NCI-H1436 (cell line): Measurements from ENCODE around the gene MYL7.
"Not testable (repeated sequence)": the region's sequence is repeated elsewhere in the genome, so short reads cannot be mapped to it uniquely, and the experiment has no call there.

Experiments
- DNase-seq: peaks from one replicate; lab custom pipeline; 2025; lab: John Stamatoyannopoulos, UW

MYL7 gene

GRCh38 chr7:44131173-44132029 is 9.7 kb downstream of the MYL7 start:
- no peak for DNase-seq

- no peak for DNase-seq
Observed at GRCh38 chr7:44128721-44129582, 12.2 kb downstream of the MYL7 start.

GRCh38 chr7:44127161-44127560 is 14.0 kb downstream of the MYL7 start:
- DNase-seq: no peak

GRCh38 chr7:44126574-44126973 is 14.6 kb downstream of the MYL7 start:
- DNase-seq: not testable (repeated sequence)

GRCh38 chr7:44124822-44125202 is 16.3 kb downstream of the MYL7 start:
- no peak for DNase-seq

DNA sequence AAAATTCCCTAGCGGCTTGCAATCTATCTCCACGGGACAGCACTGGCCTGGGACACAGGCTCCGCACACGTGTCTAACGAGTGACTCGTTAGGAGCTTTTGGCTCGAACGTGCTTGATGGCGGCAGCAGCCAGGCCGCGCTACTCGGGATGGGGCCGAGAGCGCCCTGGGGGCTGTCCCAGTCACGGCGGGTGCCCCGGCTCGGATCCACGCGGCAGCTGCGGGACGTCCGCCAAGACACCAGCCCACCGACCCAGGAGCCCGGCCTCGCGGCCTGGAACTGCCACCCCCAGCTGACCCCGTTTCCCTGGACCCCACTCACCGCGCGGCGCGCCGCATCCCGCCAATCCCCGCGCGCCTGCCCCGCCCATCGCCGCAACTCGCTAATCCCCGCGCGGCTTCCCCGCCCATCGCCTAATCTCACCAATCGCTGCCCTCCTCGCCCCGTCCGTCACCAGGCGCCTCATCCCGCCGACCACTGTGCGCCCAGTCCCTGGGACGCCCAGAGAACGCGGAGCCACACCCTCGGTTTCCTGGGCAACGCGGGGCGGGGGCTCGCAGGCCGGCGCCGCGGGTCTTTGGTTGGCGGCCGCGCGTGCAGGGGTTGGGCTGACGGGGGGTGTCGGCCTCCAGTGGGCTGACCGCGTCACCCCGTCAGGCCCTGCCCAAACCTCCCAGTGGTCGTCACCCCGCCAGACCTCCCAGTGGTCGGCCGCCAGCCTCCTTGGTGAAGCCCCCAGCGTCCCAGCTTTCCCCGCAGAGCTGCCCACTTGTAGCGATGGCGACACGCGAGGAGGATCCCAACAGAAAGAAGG is 17.7 kb downstream of the MYL7 start, which contains the start of gene POLD2:
Gene POLD2, minus strand, starts transcription at position 359 of the 814 bp plus-strand sequence. CDS start 1,495 bp downstream, outside the sequence.
- DNase-seq: peak; percentile 96

GRCh38 chr7:44122529-44122928 is 18.6 kb downstream of the MYL7 start:
- DNase-seq: no peak

DNA sequence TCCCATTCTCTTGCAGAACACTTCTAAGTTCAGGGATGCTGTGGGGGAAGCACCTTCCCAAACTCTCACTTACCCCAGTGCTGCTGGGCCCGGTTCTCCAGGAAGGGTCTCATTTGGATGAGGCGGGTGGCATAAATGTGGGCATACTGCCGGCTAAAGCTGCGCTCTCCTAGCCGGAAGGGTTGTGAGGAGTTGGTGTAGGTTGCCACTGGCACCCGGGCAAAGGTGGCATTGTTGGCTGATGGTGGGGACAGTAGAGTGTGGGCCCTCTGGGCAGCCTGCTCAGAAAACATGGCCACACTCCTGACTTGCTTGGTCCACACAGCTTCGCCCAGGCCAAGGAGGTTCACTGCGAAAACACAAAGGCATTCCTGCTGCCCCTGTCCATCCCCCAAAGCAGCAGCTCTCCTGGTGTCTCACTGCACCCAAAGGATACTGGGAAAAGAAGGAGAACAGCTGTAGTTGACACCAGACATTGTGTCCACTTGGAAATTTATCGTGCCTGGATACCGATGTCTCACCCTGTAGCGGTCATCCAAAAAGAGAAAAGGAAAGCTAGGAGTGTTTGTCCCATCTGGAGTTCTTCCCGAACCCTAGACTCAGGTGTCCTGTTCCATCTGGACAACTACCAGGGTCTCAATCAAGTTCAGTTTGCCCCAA is 19.2 kb downstream of the MYL7 start:
- no peak for DNase-seq

DNA sequence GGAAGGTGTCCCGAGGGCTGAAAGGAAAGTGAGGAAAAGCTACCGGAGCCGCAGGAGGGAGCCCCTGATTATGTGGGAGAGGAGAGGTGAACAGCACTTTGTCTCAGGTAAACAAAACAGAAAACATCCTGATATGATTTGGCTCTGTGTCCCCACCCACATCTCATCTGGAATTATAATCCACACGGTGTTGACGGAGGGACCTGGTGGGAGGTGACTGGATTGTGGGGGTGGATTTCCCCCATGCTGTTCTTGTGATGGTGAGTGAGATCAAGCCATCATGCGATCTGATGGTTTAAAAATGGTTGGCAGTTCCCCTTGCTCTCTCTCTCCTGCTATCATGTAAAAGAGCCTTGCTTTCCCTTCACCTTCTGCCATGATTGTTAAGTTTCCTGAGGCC is 20.7 kb downstream of the MYL7 start:
- no peak for DNase-seq

GRCh38 chr7:44119829-44120380 is 21.2 kb downstream of the MYL7 start:
- DNase-seq: no peak

GRCh38 chr7:44117801-44118429 is 23.2 kb downstream of the MYL7 start:
- no peak for DNase-seq

DNA sequence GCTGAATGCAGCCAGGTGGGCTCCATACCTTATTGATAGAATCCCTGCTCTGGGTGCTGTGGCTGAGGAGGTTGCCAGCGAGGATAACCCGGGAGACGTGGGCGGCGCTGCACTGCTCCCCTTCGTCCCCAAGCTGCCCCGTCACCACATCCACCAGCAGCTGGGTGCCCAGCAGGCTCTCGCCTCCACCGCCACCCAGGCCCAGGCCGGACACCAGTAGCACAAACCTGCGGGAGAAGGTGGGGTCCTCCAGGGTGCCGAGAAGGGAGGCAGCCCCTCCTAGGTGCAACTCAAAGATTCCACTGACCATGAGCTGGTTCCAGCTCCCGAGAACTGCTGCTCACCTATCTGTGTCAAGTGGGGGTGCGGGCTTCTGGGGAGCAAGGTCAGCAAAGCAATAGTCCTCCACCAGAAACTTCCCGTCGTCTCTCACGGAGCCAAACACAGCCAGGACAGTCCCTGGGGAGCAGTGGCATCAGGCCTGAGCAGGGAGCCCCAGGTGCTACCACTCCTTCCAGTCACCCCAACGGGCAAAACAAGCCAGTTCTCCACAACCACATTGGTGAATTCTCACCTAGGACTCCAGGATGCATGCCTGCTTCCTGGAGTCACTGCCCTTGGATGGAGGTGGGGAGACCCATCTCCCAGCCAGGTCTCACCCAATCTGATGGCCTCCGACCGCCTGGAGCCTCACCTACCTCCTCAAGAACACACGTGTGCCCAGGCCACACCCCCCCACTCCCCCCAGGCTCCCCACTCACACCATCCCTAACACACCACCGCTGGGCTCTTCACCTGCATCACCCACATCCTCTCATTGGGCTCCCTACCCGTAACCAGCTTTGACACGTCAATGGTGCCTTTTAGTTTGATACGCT is 24.1 kb downstream of the MYL7 start:
- no peak for DNase-seq

- no peak for DNase-seq
Observed at GRCh38 chr7:44116087-44116788, 24.9 kb downstream of the MYL7 start.

DNA sequence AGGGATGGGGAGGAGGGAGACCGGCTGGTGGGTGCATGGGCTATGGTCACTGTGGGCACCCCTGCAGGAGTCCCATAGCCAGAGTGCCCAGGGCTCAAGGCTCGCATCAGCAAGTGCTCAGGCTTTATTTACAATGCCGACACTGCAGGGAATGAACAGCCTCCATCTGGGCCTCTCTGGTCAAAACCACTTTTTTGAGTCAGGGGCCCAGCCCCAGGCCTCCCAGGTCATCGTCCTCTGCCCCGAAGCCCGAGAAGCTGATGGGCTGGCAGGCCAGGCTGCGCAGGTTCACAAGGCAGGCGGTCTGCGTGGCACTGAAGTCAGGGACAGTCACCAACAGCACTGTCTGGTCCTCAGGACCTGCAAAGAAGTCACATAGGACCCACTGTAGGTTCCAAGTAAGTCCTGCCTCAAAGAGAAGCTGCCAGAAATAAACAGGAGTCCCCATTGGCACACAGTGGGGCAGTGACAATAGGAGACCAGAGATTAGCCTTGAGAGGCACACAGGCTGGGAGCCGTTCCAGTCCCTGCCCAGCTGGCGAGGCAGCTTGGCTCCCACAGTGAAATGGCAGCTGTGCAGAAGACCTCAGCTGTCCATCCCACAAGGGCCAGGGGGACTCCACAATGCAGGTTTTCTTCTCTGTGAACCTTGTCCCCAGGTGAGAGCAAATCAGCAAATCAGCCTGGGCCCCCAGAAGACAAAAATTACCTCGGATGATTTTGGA is 26.4 kb downstream of the MYL7 start:
- no peak for DNase-seq

DNA sequence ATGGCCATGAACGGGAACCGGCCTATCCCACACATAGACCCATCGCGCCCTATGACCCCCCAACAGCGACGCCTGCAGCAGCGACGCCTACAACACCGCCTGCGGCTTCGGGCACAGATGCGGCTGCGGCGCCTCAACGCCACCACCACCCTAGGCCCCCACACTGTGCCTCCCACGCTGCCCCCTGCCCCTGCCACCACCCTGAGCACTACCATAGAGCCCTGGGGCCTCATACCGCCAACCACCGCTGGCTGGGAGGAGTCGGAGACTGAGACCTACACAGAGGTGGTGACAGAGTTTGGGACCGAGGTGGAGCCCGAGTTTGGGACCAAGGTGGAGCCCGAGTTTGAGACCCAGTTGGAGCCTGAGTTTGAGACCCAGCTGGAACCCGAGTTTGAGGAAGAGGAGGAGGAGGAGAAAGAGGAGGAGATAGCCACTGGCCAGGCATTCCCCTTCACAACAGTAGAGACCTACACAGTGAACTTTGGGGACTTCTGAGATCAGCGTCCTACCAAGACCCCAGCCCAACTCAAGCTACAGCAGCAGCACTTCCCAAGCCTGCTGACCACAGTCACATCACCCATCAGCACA is 27.3 kb downstream of the MYL7 start:
- DNase-seq: no peak

DNA sequence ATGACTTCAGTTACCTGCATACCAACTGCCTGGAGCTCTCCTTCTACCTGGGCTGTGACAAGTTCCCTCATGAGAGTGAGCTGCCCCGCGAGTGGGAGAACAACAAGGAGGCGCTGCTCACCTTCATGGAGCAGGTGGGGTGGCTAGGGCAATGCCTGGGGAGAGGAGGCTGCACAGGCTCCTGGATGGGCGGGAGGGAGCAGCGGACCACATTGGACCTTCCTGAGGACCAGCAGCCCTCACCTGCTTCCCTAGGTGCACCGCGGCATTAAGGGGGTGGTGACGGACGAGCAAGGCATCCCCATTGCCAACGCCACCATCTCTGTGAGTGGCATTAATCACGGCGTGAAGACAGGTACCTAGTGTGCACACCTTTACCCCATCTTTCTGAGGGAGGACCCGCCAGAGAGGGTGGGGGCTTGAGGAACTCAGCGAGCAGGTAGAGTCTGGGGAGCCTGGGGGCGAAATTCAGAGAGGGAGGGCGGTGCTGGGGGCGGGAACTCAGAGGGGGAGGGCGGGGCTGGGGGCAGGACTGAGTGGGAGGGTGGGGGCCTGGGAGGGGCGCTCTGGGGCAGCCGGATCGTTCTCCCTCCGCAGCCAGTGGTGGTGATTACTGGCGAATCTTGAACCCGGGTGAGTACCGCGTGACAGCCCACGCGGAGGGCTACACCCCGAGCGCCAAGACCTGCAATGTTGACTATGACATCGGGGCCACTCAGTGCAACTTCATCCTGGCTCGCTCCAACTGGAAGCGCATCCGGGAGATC is 28.0 kb downstream of the MYL7 start:
- no peak for DNase-seq
